GM12892 (cell line): ENCODE results near the gene ACTA2.

Source experiments
- POLR2A ChIP-seq: IDR thresholded peaks from 2 replicates; pipeline ENCODE4 v1.6.1; 2011; ENCODE audit warnings: low read depth, low read length, control low read depth
- TAF1 ChIP-seq: IDR thresholded peaks from 2 replicates; pipeline ENCODE4 v1.6.1; 2011; ENCODE audit warnings: low read depth, mild to moderate bottlenecking, control low read depth, low read length, borderline replicate concordance

GRCh38 chr10:88920986-88921593 lies 31.5 kb downstream of the ACTA2 start:
- TF ChIP-seq POLR2A = no peak
- TF ChIP-seq TAF1 = no peak
